Ishikawa (cell line): ENCODE data around the gene ATP13A3.

Experiments used
- CEBPB ChIP-seq: IDR thresholded peaks from 2 replicates; pipeline ENCODE4 v1.6.1; 2012
- CREB1 ChIP-seq: IDR thresholded peaks from 2 replicates; pipeline ENCODE4 v1.6.1; 2012; ENCODE audit warnings: low read depth
- EGR1 ChIP-seq: IDR thresholded peaks from 2 replicates; pipeline ENCODE4 v1.6.1; 2012
- EP300 ChIP-seq: IDR thresholded peaks from 2 replicates; pipeline ENCODE4 v1.6.1; 2012; ENCODE audit warnings: borderline replicate concordance
- FOXM1 ChIP-seq: IDR thresholded peaks from 2 replicates; pipeline ENCODE4 v1.6.1; 2012; ENCODE audit warnings: low read depth, borderline replicate concordance
- NFIC ChIP-seq: IDR thresholded peaks from 2 replicates; pipeline ENCODE4 v1.6.1; 2012
- RAD21 ChIP-seq: IDR thresholded peaks from 2 replicates; pipeline ENCODE4 v1.6.1; 2012; ENCODE audit warnings: low read depth
- TAF1 ChIP-seq: IDR thresholded peaks from 2 replicates; pipeline ENCODE4 v1.6.1; 2012; ENCODE audit warnings: low read depth, mild to moderate bottlenecking
- TCF12 ChIP-seq: IDR thresholded peaks from 2 replicates; pipeline ENCODE4 v1.6.1; 2012; ENCODE audit warnings: low read depth
- TEAD4 ChIP-seq: IDR thresholded peaks from 2 replicates; pipeline ENCODE4 v1.6.1; 2012
- YY1 ChIP-seq: IDR thresholded peaks from 2 replicates; pipeline ENCODE4 v1.6.1; 2012; ENCODE audit warnings: low read depth
- ZBTB7A ChIP-seq: IDR thresholded peaks from 2 replicates; pipeline ENCODE4 v1.6.1; 2012; ENCODE audit warnings: low read depth
- TF ChIP-seq, protein P1 (sequence below): IDR thresholded peaks from 2 replicates; pipeline ENCODE4 v1.6.1; 2012
- TF ChIP-seq, protein P2 (sequence below): IDR thresholded peaks from 2 replicates; pipeline ENCODE4 v1.6.1; 2012
- TF ChIP-seq, protein P3 (sequence below): IDR thresholded peaks from 2 replicates; pipeline ENCODE4 v1.6.1; 2012; ENCODE audit warnings: low read depth, mild to moderate bottlenecking

Gene ATP13A3

DNA sequence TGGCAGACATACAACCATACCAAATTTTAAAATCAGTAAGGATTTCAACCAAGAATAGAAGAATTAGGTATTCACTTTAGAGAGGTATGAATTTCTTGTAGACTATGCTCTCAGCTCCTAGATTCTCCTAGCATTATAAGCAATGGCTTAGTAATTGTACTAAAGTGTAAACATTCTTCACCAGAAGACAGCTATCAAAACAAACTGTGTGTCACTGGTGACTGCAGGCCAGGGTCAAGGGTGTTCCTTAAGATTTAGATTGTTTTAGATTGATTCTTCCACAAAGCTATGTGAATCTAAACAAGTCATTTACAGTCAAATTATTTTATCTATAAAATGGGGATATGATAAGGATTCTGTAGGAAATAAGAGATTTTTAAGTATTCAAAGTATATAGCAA, 64.6 kb downstream of the ATP13A3 start:
- TF ChIP-seq, protein P1, sequence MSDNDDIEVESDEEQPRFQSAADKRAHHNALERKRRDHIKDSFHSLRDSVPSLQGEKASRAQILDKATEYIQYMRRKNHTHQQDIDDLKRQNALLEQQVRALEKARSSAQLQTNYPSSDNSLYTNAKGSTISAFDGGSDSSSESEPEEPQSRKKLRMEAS = no peak
- TF ChIP-seq FOXM1 = no peak
- no peak for TF ChIP-seq NFIC
- TF ChIP-seq CEBPB = no peak
- no peak for TF ChIP-seq TEAD4
- TF ChIP-seq TCF12 = no peak

DNA sequence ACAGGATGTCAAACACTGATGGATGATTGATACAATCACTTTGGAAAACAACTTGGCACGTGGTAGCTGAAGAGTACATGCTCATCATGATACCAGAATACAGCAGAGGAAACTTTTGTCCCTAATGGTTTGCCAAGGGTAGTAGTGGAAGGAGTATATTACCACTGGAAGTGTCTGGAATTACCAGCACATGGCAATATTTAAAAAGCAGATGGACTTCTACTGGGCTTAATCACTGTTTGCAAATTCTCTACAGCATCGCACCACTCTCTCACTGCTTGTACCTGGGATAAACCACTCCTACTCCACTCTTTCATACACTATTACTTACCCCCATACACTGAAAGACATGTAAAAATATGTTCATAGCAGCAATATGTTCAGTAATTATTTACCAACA, 68.1 kb downstream of the ATP13A3 start:
- TF ChIP-seq RAD21 = no peak
- TF ChIP-seq, protein P2, sequence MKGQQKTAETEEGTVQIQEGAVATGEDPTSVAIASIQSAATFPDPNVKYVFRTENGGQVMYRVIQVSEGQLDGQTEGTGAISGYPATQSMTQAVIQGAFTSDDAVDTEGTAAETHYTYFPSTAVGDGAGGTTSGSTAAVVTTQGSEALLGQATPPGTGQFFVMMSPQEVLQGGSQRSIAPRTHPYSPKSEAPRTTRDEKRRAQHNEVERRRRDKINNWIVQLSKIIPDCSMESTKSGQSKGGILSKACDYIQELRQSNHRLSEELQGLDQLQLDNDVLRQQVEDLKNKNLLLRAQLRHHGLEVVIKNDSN = no peak
- no peak for TF ChIP-seq CEBPB
- TF ChIP-seq ZBTB7A = no peak
- no peak for TF ChIP-seq FOXM1
- TF ChIP-seq EP300 = no peak
- TF ChIP-seq TEAD4 = no peak
- no peak for TF ChIP-seq CREB1
- TF ChIP-seq, protein P1 = no peak
- no peak for TF ChIP-seq YY1
- TF ChIP-seq TCF12 = no peak
- TF ChIP-seq, protein P3, sequence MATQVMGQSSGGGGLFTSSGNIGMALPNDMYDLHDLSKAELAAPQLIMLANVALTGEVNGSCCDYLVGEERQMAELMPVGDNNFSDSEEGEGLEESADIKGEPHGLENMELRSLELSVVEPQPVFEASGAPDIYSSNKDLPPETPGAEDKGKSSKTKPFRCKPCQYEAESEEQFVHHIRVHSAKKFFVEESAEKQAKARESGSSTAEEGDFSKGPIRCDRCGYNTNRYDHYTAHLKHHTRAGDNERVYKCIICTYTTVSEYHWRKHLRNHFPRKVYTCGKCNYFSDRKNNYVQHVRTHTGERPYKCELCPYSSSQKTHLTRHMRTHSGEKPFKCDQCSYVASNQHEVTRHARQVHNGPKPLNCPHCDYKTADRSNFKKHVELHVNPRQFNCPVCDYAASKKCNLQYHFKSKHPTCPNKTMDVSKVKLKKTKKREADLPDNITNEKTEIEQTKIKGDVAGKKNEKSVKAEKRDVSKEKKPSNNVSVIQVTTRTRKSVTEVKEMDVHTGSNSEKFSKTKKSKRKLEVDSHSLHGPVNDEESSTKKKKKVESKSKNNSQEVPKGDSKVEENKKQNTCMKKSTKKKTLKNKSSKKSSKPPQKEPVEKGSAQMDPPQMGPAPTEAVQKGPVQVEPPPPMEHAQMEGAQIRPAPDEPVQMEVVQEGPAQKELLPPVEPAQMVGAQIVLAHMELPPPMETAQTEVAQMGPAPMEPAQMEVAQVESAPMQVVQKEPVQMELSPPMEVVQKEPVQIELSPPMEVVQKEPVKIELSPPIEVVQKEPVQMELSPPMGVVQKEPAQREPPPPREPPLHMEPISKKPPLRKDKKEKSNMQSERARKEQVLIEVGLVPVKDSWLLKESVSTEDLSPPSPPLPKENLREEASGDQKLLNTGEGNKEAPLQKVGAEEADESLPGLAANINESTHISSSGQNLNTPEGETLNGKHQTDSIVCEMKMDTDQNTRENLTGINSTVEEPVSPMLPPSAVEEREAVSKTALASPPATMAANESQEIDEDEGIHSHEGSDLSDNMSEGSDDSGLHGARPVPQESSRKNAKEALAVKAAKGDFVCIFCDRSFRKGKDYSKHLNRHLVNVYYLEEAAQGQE = no peak
- no peak for TF ChIP-seq TAF1
- TF ChIP-seq NFIC = no peak
- no peak for TF ChIP-seq EGR1

DNA sequence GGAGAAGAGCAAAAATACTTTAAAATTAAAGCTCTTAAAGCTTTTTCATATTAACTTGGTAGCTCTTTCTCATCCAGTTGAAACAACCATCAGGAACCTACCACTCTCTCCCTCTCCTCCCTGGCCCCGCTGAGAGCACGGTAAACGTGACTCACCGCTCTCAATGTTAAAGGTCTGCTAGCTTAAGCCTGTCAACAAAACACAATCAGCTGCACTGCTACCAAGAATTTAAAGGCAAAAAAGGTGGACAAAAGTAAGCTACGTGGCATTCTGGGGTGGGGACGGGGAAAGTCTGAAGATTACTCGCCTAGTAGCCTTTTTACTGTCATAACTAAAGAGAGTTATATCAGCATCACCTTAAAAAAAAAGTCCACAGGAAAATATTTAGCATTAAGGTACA, 79.4 kb downstream of the ATP13A3 start:
- TF ChIP-seq EGR1 (no peak), NFIC (no peak), ZBTB7A (no peak), EP300 (no peak), TEAD4 (no peak)
- TF ChIP-seq, protein P3 = no peak
- TF ChIP-seq, protein P2 = no peak
- TF ChIP-seq, protein P1 = no peak

DNA sequence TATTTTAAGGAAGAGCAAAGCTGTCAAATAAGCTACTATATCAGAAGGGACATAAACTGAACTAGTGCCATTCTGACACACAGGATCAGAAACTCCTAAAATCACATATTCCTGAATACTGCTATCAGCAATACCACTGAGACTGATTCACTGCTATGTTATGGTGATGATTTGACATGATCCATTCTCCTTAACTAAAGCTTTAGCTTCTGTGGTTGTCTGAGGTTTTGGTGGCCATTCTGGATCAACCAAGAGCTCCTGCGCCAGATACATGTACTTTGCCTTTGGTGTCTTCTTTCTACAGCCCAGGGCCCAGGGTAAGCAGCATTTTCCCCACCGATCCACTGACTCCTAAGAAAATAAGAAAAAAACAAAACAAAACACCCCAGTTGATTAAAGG, 81.0 kb downstream of the ATP13A3 start:
- no peak for TF ChIP-seq TAF1
- no peak for TF ChIP-seq ZBTB7A
- TF ChIP-seq CREB1 = no peak
- TF ChIP-seq, protein P1 = no peak
- TF ChIP-seq FOXM1 = no peak
- TF ChIP-seq, protein P2 = no peak
- no peak for TF ChIP-seq TEAD4
- TF ChIP-seq EP300 = no peak
- TF ChIP-seq RAD21 = no peak
- TF ChIP-seq CEBPB = no peak
- no peak for TF ChIP-seq TCF12
- no peak for TF ChIP-seq YY1
- no peak for TF ChIP-seq NFIC
- TF ChIP-seq, protein P3 = no peak
- no peak for TF ChIP-seq EGR1
